SW480 (cell line): Measurements from ENCODE around the gene PLK2.

Experiments used
- DNase-seq: peaks from one replicate; pipeline ENCODE4 v3.0.0-alpha.2; 2016; ENCODE audit warnings: low spot score

PLK2 gene

DNA sequence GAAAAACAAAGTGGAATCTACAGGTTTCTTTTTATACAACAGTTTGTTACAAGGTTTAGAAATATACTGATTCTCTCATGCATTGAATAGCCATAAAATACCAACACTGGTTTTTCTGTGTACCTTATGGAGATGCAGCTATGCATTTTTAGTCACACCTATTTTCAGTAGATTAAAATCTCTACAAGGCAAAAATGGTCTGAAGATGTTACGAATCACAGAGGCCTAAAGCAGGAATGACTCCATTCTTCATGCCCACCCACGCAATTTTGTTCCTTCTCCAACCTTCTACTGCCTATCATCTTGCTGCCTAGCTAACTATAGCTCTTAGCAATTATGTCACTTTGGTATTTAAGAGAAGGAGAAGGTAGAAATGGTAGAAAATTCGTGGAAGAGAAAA lies 9.9 kb downstream of the PLK2 start:
- DNase-seq: no peak

- DNase-seq: no peak
Observed at GRCh38 chr5:58447226-58447625, 12.7 kb downstream of the PLK2 start.

- DNase-seq: no peak
Observed at GRCh38 chr5:58446024-58446423, 13.9 kb downstream of the PLK2 start.

DNA sequence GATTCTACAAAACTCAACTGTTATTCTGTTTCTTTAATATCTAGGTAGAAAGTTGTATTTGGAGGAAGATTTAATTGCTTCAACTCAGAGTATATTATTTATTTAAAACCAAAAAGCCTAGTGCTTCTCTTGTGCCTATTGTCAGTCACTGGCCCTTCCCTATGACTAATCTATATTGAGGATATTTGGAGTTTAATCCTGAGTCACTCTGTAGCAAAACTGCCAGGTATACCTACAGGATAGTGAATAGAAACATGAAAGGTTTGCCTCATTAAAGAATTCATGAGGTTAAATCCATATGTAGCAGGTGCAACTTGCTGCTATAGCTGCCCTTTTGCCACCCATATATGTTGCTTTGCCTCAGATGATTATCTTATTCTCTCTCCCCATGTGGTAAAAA lies 15.1 kb downstream of the PLK2 start:
- DNase-seq: no peak

DNA sequence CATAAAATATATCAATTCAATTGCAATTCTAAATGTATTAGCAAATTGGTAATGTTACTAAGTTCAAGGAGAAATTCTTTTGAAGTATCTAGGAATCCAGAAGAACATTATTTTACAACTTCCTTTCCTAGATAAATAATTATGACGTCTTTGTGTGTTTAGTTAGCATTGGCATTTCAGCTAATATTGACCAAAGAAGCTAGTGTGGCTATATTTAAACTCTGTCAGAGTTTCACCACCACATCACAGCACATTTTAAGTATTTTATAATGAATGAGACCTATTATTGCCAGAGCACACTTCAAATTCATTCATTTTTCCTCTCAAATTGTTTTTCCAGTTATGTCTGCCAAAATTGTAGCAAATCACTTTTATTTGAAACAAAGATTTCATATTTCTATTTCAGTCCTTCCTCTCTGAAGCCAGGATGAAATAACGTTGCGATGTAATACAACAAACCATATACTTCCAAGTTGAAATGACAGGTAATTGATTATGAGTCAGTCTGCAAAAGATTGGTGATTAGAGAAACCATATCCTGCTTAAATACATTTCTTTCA lies 18.9 kb downstream of the PLK2 start:
- DNase-seq: no peak

- DNase-seq: no peak
Observed at GRCh38 chr5:58439094-58439644, 20.7 kb downstream of the PLK2 start.

DNA sequence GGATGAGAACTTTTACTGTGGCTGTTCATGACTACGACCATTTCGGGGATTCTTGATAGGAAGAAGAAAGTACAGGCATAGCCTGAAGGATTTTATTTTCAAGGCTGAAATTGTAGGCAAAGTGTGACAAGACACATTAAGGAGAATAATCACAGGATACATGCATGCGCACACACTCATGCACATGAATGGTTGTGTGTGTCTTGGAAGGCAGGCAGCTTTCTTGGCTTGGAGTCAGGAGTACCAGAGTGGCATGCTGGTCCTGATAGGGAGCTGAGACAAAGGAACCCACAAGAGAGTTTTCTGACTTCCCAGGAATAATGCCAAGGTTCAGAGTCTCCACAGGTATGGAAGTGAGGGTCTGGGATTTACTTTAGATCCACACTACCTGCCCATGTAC lies 22.2 kb downstream of the PLK2 start:
- DNase-seq: no peak

DNA sequence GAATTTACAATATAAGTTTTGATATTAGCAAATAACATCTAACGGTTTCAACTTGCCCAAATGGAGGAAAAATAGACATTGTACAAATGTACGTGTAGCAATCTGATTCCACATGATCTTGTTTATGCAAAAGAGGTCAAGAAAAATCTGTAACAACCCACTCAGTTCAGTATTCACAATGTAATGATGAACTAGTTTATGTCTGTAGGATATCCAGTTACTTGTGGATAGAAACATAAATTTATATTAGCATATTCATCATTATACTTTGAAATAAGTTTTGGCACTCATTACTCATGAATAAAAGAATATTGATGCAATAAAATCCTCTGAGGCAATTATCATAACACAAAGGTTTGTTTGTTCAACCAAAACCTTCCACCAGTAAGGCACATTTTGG lies 28.1 kb downstream of the PLK2 start:
- no peak for DNase-seq

- no peak for DNase-seq
Observed at GRCh38 chr5:58412932-58413331, 47.0 kb downstream of the PLK2 start.

- no peak for DNase-seq
Observed at GRCh38 chr5:58412081-58412480, 47.8 kb downstream of the PLK2 start.

- no peak for DNase-seq
Observed at GRCh38 chr5:58411372-58411771, 48.5 kb downstream of the PLK2 start.

- peak; percentile 3 for DNase-seq
Observed at GRCh38 chr5:58410441-58410840, 49.4 kb downstream of the PLK2 start.

- DNase-seq: no peak
Observed at GRCh38 chr5:58407042-58407719, 52.7 kb downstream of the PLK2 start.

- DNase-seq: no peak
Observed at GRCh38 chr5:58406394-58406793, 53.5 kb downstream of the PLK2 start.

DNA sequence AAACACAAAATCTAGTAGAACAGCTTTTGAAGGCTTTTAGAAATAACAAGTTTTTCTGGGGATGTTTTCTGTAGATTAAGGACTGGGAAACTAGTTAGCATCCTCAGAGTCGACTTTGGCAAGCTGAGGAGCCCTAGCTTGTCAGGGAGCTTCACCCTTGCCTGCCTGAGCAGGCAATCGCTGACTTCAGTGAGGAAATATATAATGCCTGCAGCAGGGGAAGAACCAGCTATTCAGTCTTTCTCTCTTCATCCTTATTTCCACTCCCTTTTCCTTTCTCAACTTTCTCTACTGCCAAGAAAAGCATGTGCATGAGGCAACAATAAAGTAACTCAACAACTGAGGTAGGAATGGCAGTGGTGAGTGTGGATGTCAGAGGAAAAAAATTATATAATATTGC lies 54.7 kb downstream of the PLK2 start:
- no peak for DNase-seq

GRCh38 chr5:58404734-58405133 lies 55.2 kb downstream of the PLK2 start:
- DNase-seq: no peak
